ENCODE data around the gene TSC22D3. TPM values are rescaled to one million over a fixed set of nuclear protein-coding genes. Genes with fewer than 3 reads are reported as not detected.

The TSC22D3 gene
- total and polyA plus RNA-seq, 2 donors (not counting 1 experiment from before 2014, with no cell fraction given) = 24.2 to 51.5 TPM

DNA sequence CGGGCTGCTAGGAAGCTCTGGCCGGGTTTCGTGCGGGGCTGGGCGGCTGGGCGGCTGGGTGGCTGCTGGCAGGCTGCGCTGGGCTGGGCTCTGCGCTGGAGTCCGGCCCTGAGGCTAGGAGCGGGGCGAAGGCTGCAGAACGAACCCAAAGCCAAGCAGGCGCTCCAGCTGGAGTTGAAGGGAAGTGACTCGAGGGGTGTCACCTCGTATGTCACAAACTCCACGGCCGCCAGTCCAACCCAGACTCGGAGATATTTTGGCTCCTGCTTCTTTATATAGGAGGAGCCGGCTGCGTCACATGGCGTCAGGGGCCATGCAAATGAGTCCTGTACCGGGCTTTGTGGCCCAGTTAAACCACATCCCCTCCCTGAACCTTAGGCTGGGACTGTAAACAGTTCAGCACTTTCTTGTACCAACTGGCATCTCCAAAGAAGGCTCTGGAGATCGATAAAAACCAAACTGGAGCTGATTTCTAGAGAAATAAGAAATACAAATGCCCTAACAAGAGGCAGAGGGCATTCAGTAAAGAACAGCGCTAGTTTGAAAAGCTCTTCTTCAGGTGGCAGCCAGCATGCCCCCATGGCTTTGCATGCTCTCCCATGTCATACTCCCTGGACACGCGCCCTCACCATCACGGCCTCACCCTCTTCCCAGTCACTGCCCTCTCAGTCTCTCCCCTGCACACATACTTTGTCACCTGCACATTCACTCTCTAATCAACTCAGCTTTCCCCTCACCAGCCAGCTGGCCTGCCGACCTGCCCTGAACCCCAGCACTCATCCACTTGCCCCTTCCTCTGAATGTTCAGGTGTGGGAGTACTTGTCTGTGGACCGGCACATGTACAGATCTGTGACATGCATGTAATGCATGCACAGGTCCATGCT lies 58.5 kb downstream of the TSC22D3 start:
- Histone ChIP-seq H3K9ac (ENCODE audit: insufficient read depth, low read length) (peak overlapping the region; percentile 84), H3K4me3 (replicated peaks in 1 of 4; ENCODE audit: control extremely low read depth in 1 of 4, insufficient read depth in 1 of 4, low read depth in 3 of 4, low read length in 4 of 4) (peak overlapping the region; percentile 22 to 74 (median 52)), H3K79me2 (ENCODE audit: control insufficient read depth, insufficient read depth, low read length) (no peaks in the 10 kb centered on the region), H4K20me1 (ENCODE audit: control insufficient read depth, extremely low read depth, insufficient read depth, low read length) (no peaks in the 10 kb centered on the region), H3K9me3 (ENCODE audit: control insufficient read depth, insufficient read depth, low read depth, low read length) (no peaks in the 10 kb centered on the region), H3K27me3 (ENCODE audit: control insufficient read depth, insufficient read depth, low read length) (peaks cover 4% of the 10 kb centered on the region), H3K4me1 (ENCODE audit: control insufficient read depth, extremely low read depth, insufficient read depth, low read length) (no peaks in the 10 kb centered on the region), H3K36me3 (ENCODE audit: control insufficient read depth, insufficient read depth, low read length) (no peaks in the 10 kb centered on the region), H2AFZ (ENCODE audit: low read length) (no peak overlapping the region), H3K27ac (ENCODE audit: insufficient read depth, low read length) (peak overlapping the region; percentile 82), H3K4me2 (ENCODE audit: extremely low read depth, insufficient read depth, low read length) (peak overlapping the region; percentile 78)
- DNase-seq (ENCODE audit: low read depth in 2 of 2) = peak; percentile 76 to 91
- no peak for TF ChIP-seq EZH2 (IDR thresholded peaks at IDR 0.05; ENCODE audit: low read length, missing control alignments)
- TF ChIP-seq, protein P1, sequence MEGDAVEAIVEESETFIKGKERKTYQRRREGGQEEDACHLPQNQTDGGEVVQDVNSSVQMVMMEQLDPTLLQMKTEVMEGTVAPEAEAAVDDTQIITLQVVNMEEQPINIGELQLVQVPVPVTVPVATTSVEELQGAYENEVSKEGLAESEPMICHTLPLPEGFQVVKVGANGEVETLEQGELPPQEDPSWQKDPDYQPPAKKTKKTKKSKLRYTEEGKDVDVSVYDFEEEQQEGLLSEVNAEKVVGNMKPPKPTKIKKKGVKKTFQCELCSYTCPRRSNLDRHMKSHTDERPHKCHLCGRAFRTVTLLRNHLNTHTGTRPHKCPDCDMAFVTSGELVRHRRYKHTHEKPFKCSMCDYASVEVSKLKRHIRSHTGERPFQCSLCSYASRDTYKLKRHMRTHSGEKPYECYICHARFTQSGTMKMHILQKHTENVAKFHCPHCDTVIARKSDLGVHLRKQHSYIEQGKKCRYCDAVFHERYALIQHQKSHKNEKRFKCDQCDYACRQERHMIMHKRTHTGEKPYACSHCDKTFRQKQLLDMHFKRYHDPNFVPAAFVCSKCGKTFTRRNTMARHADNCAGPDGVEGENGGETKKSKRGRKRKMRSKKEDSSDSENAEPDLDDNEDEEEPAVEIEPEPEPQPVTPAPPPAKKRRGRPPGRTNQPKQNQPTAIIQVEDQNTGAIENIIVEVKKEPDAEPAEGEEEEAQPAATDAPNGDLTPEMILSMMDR (conservative IDR thresholded peaks at IDR 0.05 in 1 of 2, IDR thresholded peaks at IDR 0.05 in 1 of 2; ENCODE audit: low read depth in 1 of 2, low read length in 2 of 2) = no peak

DNA sequence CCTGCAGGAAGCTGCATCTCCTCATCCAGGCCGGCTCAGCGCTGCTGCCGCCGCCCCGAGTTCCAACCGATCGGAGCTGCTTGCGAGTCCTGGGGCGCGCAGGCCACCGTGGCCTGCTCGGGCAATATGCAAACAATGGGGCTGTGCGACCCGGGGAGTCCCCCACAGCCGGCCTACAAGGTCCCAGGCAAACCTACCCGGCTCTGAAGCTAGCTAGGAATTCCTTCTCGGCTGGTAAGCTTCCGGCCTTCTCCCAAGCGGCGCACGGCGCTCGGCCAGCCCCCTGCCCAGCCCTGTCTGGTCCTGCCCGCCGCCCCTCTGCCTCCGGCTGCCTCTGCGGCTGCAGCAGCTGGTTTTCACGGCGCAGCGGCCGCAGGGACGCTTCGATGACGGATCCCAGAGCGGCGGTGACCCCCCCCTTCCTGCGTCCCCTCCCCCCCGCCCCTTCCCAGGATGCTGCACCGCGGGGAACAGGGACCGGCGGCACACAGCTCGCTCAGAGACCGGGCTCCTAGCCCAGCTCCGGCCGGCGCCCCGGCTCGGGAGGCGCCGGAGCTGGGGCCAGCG lies 59.4 kb downstream of the TSC22D3 start:
- H3K4me1 ChIP-seq (ENCODE audit: control insufficient read depth, extremely low read depth, insufficient read depth, low read length) = no peaks in the 10 kb centered on the region
- H3K4me3 ChIP-seq (replicated peaks in 1 of 4; ENCODE audit: control extremely low read depth in 1 of 4, insufficient read depth in 1 of 4, low read depth in 3 of 4, low read length in 4 of 4) = peak overlapping the region; percentile 55 to 94 (median 66)
- peak overlapping the region; percentile 30 for H2AFZ ChIP-seq (ENCODE audit: low read length)
- peak overlapping the region; percentile 84 for H3K9ac ChIP-seq (ENCODE audit: insufficient read depth, low read length)
- TF ChIP-seq, protein P1 (conservative IDR thresholded peaks at IDR 0.05 in 1 of 2, IDR thresholded peaks at IDR 0.05 in 1 of 2; ENCODE audit: low read depth in 1 of 2, low read length in 2 of 2) = no peak
- no peak for TF ChIP-seq EZH2 (IDR thresholded peaks at IDR 0.05; ENCODE audit: low read length, missing control alignments)
- H3K36me3 ChIP-seq (ENCODE audit: control insufficient read depth, insufficient read depth, low read length) = no peaks in the 10 kb centered on the region
- DNase-seq (ENCODE audit: low read depth in 2 of 2) = peak in 1 of 2 donors; percentile 49
- H3K4me2 ChIP-seq (ENCODE audit: extremely low read depth, insufficient read depth, low read length) = peak overlapping the region; percentile 92
- no peaks in the 10 kb centered on the region for H3K79me2 ChIP-seq (ENCODE audit: control insufficient read depth, insufficient read depth, low read length)
- peak overlapping the region; percentile 82 for H3K27ac ChIP-seq (ENCODE audit: insufficient read depth, low read length)
- no peaks in the 10 kb centered on the region for H3K9me3 ChIP-seq (ENCODE audit: control insufficient read depth, insufficient read depth, low read depth, low read length)
- H3K27me3 ChIP-seq (ENCODE audit: control insufficient read depth, insufficient read depth, low read length) = peaks cover 4% of the 10 kb centered on the region
- no peaks in the 10 kb centered on the region for H4K20me1 ChIP-seq (ENCODE audit: control insufficient read depth, extremely low read depth, insufficient read depth, low read length)

DNA sequence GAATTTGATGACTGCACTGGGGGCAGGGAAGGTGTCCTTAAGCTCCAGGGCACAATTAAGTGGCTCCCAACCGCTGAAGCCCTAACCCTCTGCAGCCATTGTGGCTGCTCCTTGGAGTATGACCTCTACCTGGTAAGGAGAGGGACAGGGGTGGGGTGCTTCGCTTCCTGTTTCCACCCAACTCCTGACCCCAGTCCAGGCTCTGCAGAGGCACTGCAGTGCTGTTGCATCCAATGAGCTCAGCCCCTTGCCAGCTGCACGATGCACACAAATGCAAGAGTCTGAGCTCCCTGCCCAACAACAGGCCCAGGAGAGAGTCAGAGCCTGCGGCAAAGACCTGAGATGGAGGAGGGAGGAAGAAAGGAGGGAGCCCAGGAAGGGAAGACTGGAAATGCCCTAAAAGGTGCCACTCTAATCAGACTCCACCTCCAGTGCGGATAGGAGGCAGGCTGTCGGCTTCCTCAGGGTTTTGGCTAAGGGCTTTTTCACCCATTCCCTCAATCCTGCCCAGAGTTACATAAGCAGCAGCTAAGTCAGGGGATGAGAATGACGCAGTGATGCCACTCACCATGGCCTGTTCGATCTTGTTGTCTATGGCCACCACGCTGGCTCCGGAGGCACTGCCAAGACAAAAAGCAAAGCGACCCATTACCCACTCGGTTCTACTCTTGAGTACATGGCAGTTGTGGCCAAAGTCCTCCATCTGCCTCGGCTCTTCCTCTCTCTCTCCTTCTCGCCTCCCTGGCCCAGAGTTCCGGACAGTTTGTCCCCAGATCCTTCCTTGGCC lies 60.1 kb downstream of the TSC22D3 start:
- Histone ChIP-seq H4K20me1 (ENCODE audit: control insufficient read depth, extremely low read depth, insufficient read depth, low read length) (no peaks in the 10 kb centered on the region), H3K27ac (ENCODE audit: insufficient read depth, low read length) (peak overlapping the region; percentile 76), H3K4me1 (ENCODE audit: control insufficient read depth, extremely low read depth, insufficient read depth, low read length) (peaks cover 3% of the 10 kb centered on the region), H3K4me3 (replicated peaks in 1 of 4; ENCODE audit: control extremely low read depth in 1 of 4, insufficient read depth in 1 of 4, low read depth in 3 of 4, low read length in 4 of 4) (peak overlapping the region; percentile 55 to 94 (median 66)), H3K36me3 (ENCODE audit: control insufficient read depth, insufficient read depth, low read length) (no peaks in the 10 kb centered on the region), H3K9me3 (ENCODE audit: control insufficient read depth, insufficient read depth, low read depth, low read length) (no peaks in the 10 kb centered on the region), H3K9ac (ENCODE audit: insufficient read depth, low read length) (peak overlapping the region; percentile 84), H3K79me2 (ENCODE audit: control insufficient read depth, insufficient read depth, low read length) (no peaks in the 10 kb centered on the region), H3K4me2 (ENCODE audit: extremely low read depth, insufficient read depth, low read length) (peak overlapping the region; percentile 92), H3K27me3 (ENCODE audit: control insufficient read depth, insufficient read depth, low read length) (peaks cover 4% of the 10 kb centered on the region), H2AFZ (ENCODE audit: low read length) (peak overlapping the region; percentile 30)
- no peak for TF ChIP-seq EZH2 (IDR thresholded peaks at IDR 0.05; ENCODE audit: low read length, missing control alignments)
- TF ChIP-seq, protein P1 (conservative IDR thresholded peaks at IDR 0.05 in 1 of 2, IDR thresholded peaks at IDR 0.05 in 1 of 2; ENCODE audit: low read depth in 1 of 2, low read length in 2 of 2) = no peak
- peak in 1 of 2 donors; percentile 39 for DNase-seq (ENCODE audit: low read depth in 2 of 2)
